HG03469 (cell line): ENCODE data around the gene NUDT1.
A peak's percentile ranks its signal among the peaks of the same experiment; 100 is the strongest.

Source experiments
- ATAC-seq: cut with Tn5 transposase; IDR thresholded peaks from one replicate; pipeline ENCODE4 v1.9.1; 2021; ENCODE audit warnings: mild to moderate bottlenecking, moderate library complexity, moderate number of reproducible peaks; ENCODE audit not compliant: unreplicated experiment

The NUDT1 gene

GRCh38 chr7:2222516-2222915, 19.5 kb upstream of the NUDT1 start:
- no peak for ATAC-seq

GRCh38 chr7:2223321-2223720, 18.7 kb upstream of the NUDT1 start:
- no peak for ATAC-seq

GRCh38 chr7:2224491-2224928, 17.5 kb upstream of the NUDT1 start:
- ATAC-seq = no peak

GRCh38 chr7:2224934-2225333, 17.1 kb upstream of the NUDT1 start:
- ATAC-seq = no peak

- ATAC-seq = no peak
These were observed 16.7 kb upstream of the NUDT1 start for GRCh38 chr7:2225336-2225735.

- ATAC-seq = no peak
These were observed 16.2 kb upstream of the NUDT1 start for GRCh38 chr7:2225830-2226229.

- ATAC-seq = no peak
These were observed 14.3 kb upstream of the NUDT1 start for GRCh38 chr7:2227699-2228098.

- ATAC-seq = no peak
These were observed 13.1 kb upstream of the NUDT1 start for GRCh38 chr7:2228921-2229320.

GRCh38 chr7:2229467-2229866, 12.6 kb upstream of the NUDT1 start:
- no peak for ATAC-seq

- no peak for ATAC-seq
These were observed 11.8 kb upstream of the NUDT1 start for GRCh38 chr7:2230226-2230625.

GRCh38 chr7:2230882-2231281, 11.1 kb upstream of the NUDT1 start:
- ATAC-seq = no peak

- ATAC-seq = peak; percentile 7
These were observed 9.8 kb upstream of the NUDT1 start for GRCh38 chr7:2231992-2232765.

- ATAC-seq = peak; percentile 37
These were observed 9.1 kb upstream of the NUDT1 start, which contains the start of gene MAD1L1 for GRCh38 chr7:2232766-2233520. MAD1L1 (minus strand) TSS chr7:2232945; CDS start chr7:2230133, 2,812 bp downstream.

- ATAC-seq = no peak
These were observed 8.1 kb upstream of the NUDT1 start for GRCh38 chr7:2233926-2234325.

GRCh38 chr7:2237109-2237602, 4.9 kb upstream of the NUDT1 start:
- peak; percentile 60 for ATAC-seq

- no peak for ATAC-seq
These were observed 2.8 kb upstream of the NUDT1 start for GRCh38 chr7:2239242-2239641.

- no peak for ATAC-seq
These were observed 759 bp downstream of the NUDT1 start for GRCh38 chr7:2242541-2243429.

GRCh38 chr7:2243458-2243857, 1.4 kb downstream of the NUDT1 start:
- ATAC-seq = no peak

GRCh38 chr7:2244404-2244995, 2.5 kb downstream of the NUDT1 start:
- no peak for ATAC-seq

- no peak for ATAC-seq
These were observed 4.1 kb downstream of the NUDT1 start for GRCh38 chr7:2245883-2246675.
